Caki2 (cell line): ENCODE measurements around the gene CAST. TPM values are rescaled to one million over a fixed set of nuclear protein-coding genes. Genes with fewer than 3 reads are reported as not detected.

Experiments used
- DNase-seq: peaks from one replicate; pipeline ENCODE4 v3.0.0-alpha.2; 2015; ENCODE audit warnings: low read depth
- in situ Hi-C: cut with HindIII; loops from 2 replicates; pipeline ENCODE4 v1.10.0; 2016; ENCODE audit warnings: low sequenced_read_pairs, low pct_unique_long_range_greater_than_20kb, mixed read lengths
- total RNA-seq: library from RNA; depleted of rRNA; stranded (reverse); fragments of >200 nt; shearing (Covaris generic); gene quantifications from 2 replicates; pipeline ENCODE4 v1.2.3, GENCODE V29; 2014; ENCODE audit warnings: low replicate concordance

The CAST gene
- total RNA-seq, 1 experiment from 2014 or later: 63.5 TPM

DNA sequence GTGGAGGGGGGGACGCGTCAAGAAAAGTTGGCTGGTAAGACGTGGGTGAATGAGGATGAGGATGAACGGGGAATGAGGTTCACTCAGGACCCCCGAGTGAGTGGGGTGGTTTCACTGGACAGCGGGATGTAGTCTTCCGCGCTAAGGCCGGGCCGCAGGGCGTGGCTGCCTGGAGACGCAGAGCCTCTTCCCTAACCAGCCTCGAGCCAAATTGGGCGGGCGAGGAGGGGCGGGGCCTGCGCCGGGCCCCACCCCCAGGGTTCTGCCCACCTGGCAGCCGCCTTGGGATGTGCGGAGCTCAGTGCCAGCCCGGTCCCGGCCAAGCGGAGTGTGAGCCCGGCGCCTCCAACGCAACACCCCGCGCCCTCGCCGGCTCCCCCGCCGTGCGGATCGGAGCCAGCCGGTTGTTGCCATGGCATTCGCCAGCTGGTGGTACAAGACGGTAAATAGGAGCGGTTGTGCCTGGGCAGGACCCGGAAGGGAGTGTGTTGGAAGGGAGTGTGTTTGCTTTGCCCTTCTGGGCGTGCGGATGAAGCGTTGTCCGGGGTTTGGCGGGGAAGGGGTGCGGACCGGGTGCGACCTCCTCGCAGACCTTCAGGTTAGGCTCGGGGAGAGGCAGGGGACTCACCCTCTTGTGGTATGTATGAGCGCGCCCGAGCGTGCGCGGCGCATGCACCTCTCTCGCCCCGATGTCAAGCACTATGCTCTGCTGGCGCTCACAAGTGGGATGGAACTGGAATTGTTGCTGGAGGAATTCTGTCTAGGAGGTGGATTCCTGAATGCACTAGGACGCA lies 746 bp downstream of the CAST start:
- DNase-seq: peak; percentile 94

DNA sequence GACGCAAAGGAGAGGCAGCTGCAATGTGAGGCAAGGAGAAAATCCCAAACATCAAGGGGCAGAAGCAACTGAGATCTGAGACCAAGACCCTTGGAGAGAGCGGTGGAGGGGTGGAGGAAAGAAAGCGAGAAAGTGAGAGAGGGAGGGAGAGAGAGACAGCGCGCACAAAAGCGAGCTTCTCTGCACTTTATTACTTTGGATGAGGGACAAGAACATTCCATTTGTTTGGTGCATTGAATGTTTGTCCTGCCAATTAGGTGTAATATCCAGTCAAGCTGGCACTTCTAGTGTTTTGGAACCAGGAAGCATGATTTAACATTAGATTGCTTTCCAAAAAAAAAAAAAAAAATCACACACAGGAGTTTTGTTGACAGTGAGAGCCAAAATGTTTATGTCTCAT lies 1.4 kb downstream of the CAST start:
- in situ Hi-C loops: no loop called here

More for the DNA sequence above, 746 bp downstream of the CAST start:
- in situ Hi-C loops: no loop called here

DNA sequence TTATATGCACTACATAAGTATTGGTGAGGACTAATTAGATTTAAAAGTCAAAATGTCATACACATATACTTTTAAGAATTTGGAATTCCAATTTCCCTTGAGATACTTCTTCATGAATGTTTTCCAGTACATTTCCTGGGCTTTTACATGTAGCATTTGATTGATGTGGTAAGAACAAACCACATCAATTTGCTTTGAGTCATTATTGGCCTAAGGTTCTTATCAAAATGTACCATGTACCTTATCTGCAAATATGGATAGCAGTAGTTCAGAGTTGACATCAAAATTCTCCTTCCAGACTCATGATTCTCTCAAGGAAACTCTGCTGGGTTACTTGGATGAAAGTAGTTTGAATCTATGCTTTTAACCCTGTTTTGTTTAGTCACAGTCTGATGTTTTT lies 2.5 kb downstream of the CAST start:
- no peak for DNase-seq
- in situ Hi-C loops: no loop called here

More for the DNA sequence above, 1.4 kb downstream of the CAST start:
- DNase-seq: no peak

DNA sequence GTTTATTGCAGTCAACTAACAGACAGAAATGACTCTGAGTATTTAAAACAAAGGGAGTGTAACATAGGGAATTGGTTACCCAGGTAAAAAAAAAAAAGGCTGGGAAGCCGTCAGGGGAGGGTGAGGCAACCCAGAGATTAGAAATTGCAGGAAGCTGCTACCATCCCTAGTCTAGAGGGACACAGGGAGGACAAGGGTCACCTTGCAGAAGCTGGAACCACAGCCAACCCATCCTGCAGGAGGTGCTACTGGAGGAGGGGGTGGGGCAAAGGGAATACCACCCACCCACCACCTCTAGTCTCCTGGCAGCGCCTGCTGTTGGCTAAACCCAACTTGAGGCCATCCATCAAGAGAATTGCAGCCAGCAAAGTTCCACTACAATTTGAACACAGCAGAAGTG lies 6.5 kb downstream of the CAST start:
- in situ Hi-C loops: no loop called here
- DNase-seq: no peak

DNA sequence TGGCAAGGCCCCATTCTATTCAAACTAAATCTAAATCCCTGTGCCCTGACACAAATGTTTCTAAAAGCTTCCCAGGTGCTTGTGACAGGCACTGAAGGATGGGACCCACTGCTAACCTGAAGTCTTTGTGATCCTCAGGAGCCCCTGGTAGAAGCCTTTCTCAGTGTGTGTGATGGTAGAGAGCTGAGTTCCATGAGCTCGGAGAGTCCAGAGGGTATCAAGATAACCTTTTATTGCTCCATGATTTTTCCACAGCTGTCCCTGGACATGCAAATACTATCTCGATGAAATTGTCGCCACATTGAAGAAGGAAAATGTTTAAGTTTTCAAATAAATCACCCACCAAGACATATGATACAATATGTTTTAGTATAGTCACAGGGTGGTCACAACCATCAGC lies 7.7 kb downstream of the CAST start:
- in situ Hi-C loops: no loop called here
- no peak for DNase-seq

DNA sequence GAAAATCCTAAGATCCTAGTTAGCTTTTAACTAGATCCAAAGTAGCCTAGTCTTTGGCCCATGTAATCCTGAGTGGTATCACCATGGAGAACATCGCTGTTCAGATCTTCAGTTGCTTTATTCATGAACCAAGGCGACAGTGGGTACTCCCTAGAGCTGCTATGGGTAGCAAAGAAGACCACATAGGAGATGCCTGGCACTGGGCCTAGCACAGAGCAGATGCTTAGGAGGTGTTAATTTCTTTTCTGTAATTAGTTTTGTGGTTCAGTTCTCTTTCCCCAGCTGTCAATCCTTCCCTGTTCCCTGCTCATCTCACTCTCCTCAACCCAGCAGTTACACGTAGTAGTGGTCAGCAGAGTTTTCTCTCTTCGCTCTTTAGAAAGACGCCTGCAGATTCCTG lies 9.3 kb downstream of the CAST start:
- no peak for DNase-seq
- in situ Hi-C loops: no loop called here

DNA sequence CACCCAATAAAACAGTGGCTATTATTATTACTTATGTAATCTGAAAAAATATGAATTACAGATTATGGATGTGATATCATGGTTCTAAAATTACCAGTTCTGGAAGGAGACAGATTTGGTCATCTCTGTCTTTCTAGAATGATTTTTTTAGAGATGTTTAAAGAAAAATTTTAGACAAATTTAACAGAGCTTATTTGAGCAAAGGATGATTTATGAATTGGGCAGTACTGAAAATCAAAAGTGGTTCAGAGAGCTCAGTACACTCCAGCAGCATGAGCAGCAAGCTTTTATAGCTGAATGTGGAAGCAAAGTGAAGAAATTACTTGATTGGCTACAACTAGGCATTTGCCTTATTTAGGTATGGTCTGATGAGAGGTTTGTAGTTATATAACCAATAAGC lies 11.0 kb downstream of the CAST start:
- in situ Hi-C loops: no loop called here

DNA sequence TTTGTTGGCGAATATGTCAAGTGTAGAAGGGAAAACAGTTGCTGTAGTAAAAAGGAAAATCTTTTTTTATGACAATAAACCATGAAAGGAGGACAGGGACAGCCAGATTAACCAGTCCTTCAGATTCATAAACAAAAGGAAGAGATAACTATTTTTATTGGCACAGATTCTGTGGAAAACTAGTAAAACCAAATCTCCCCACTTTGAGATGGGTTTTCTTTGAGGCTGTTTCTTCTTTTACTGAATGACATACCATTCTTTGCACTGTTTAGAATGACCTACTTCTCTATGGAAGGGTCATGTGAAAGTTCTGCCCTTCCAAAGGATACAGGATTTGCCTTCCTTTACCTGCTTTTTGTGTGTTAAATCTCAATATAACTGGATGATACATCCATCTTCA lies 13.7 kb downstream of the CAST start:
- in situ Hi-C loops: no loop called here

More for the DNA sequence above, 11.0 kb downstream of the CAST start:
- DNase-seq: no peak

DNA sequence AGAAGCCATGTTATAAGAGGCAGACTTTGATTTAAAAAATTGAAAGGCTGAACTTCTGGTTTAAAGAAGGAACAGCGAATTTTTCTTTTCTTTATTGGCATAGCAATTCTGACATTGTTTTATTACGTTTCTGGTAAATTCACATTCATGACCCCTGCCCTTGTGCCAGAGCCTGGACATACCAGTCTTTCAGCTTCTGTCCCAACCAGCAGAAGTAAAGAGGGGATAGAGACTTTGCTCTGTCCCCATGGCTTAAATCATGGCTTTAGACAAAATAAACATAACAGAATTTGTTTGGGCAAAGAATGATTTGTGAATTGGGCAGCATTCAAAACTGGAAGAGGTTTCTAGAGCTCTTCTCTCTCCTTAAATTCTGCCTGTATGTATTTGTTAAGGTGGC lies 15.3 kb downstream of the CAST start:
- in situ Hi-C loops: no loop called here

More for the DNA sequence above, 13.7 kb downstream of the CAST start:
- DNase-seq: no peak

DNA sequence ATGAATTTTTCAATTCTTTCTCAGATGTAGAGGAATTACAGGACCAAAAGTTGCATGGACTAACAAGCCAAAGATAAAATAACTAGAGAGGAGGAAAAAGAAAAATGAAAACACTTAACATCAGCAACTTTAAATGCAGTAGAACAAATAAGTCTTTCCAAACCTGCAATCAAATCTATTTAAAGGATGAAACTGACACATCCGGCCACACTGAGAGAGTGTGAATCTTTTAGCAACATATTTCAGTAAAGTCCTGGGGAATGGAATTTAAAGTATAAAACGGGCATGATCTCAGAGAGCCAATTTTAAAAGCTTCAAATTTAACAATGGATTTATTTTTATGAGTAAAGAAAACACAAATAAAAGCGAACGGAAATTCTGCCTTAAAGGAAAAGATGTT lies 17.1 kb downstream of the CAST start:
- no peak for DNase-seq
- in situ Hi-C loops: no loop called here

More for the DNA sequence above, 15.3 kb downstream of the CAST start:
- no peak for DNase-seq

DNA sequence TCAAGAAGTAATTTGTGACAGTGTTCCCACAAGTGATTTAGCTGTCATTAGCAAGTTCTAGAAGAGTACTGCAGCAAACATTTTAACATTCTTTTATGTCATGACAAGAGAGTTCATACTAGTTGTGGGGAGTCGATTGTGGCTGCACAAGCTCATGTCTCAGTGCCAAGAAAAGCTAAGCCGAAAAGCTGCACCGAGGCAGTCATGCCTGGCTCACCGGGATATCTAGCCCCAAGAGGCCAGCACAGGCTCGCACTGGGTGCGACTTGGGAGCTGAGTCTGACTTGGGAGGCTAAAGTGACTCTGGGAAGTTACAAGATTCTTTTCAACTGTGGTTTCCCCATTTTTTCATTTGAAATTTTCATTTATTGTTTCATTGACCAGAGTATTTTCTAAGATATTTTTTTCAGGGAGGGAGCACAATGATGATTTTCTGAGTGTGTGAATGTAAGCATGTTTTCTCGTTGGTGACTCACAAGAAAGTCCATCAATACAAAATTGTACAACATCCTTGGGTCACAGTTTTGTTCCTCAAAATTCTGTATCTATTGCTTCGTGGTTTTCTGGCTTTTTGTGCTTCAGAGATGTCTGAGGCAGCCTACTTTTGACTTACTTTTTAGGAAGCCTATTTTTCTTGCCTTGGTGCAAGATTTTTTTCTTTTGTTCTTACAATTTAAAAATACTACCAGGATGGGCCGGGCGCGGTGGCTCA lies 18.7 kb downstream of the CAST start:
- in situ Hi-C loops: no loop called here
- DNase-seq: no peak

DNA sequence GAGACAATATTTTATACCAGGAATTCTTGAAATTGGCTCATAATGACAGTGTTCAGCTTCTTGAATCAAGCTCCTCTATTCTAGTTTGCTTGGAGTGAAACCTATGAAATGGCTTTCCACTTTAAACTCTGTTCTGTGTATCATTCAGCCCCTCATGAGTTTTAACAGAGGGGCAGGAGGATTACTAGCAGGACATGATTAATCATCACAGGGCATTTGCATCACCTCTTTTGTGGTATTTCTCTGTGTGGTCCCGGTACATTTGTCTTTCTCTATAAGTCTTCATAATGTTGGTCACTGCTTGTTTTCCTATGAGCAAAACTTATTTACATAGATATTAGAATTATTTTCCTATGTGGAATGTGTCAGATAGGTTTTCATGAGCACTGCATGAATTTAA lies 21.2 kb downstream of the CAST start:
- no peak for DNase-seq
- in situ Hi-C loops: no loop called here

DNA sequence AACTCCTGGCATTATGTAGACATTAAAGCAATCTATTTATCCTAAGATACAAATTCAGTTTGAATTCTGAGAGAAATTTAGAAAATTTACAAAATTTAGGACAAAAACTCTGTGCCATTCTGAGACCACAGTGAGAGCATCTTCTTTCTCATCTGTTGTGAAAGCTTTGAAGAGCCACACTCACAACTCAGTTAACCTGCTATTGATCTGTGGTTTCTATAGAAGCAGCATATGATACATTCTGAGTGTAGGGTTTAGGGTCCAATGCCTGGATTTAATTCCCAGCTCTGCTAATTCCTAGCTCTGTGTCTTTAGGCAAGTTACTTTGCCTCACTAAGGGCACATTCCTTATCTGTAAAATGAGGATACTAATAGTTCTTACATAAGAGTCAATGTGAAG lies 21.6 kb downstream of the CAST start:
- in situ Hi-C loops: no loop called here
- no peak for DNase-seq

DNA sequence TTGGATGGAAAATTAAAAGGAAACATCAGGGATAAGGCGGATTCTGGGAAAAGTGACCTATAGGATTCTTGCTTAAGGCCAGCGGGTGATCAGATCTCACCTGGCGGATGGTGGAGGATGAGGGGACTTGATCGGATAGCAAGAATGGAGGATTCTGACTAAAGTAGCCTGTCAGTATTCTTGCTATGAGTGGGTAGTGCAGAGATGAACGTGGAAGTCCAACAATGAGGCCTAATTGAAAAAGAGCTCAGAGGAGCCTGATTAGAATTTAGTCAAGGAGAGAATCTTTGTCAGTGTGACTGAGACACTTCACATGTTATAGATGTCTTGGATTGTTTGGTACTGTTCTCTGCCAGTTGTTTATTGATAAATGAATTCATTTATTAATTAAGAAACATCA lies 24.9 kb downstream of the CAST start:
- no peak for DNase-seq
- in situ Hi-C loops: no loop called here

DNA sequence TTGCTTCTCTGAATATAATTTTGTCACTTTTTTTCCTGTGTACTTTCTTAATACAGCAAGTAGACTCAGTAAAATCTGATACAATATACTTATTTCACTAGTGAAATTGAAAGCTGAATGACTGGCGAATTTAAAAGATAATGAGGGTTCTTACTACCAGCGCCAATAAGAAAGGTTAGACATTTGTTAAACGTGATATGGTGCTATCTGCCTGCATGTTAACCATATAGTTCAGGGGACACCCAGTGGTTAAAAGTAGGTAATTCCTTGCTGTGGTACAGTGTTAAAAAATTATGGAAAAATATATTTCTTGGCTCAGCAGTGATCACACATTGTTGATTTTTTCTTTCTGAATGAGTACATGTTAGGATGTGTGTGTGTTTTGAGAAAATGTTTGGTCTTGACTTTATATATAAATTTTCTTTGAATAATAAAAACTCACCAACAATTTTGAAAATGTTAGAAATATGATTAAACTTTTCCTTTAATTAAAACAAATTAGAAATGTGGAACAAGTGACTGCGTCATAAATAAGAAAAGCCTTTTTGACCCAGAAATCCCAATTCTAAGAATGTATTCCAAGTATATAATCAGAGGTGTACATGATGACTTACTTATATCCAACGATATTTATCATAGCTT lies 25.8 kb downstream of the CAST start:
- in situ Hi-C loops: no loop called here
- peak; percentile 26 for DNase-seq

DNA sequence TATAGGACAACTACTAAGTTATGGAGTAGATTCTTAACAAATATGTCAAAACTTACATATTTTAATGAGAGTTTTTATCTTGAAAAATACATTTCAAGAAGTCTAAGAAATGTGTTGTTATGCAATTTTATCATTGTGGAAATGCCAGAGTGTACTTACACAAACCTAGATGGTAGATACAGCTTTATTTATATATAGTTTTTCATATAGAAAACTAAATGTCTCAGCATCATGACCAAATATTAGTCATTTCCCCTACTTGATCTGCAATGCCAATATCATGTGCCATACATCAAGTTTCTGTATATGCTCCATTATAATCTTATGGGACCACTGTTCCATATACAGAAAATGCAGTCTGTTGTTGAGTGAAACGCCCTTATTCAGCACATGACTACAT lies 28.7 kb downstream of the CAST start:
- in situ Hi-C loops: no loop called here
- DNase-seq: no peak

DNA sequence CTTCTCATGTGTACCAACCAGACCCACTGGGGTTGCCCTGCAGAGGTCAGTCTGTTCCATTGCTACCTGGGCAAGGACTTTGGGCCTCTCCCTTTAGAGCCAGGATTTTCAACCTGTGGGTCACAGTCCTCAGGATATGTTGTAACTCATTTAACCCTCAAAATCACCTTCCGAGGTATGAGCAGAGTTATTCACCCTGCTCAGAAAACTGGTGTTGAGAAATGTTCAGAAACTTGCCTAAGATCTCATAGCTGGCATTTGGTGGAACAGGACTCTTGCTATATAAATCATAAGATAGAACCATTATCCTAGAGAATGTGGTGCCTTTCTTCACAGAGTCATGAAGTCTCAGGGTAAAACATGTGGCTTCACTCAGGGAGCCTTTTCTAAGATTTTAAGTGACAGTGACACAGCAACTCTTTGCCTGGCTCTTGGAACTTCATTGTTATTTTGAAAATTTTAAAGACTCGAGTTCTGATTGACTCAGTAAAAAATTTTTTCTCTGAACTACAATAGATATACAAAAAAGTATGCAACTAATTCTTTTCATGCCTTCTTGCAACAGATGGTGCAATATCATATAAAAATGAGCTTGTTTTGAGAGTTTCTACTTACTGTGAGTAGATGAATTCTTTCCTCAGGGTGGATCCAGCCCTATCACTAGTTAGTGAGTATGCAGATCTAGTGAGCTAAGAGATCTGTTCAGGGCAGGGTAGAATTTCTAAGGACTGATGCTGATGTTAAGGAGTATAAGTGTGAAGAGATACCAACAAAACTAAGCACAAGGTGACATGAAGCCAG lies 29.5 kb downstream of the CAST start:
- in situ Hi-C loops: no loop called here
- no peak for DNase-seq

DNA sequence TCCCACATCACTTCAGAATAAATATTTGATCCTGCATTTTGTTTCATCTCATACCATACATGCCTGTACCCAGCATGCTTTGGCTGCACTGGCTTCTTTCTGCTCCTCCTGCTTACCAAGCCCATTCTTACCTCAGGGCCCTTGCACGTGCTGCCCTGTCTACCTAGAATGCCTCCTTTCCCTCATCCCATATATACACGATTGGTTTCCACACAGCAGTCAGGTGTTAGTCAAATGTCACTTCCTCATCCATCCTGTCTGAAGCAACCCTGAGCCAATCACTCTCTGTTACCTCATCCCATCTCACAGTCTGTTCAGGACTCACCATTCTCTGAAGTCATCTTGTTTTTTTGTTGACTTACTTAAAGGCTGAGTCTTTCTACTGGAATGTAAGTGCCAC lies 30.3 kb downstream of the CAST start:
- DNase-seq: no peak

More for the DNA sequence above, 30.3 kb downstream of the CAST start:
- in situ Hi-C loops: no loop called here
